Astrocyte of the spinal cord (primary cell): ENCODE results near the gene CRYZL1.

Source experiments
- DNase-seq: peaks from one replicate; pipeline ENCODE4 v3.0.0; 2011; ENCODE audit warnings: low read depth, low spot score
- H3K4me3 ChIP-seq: 2 replicates; pipeline ENCODE4 v1.5.1; 2011; ENCODE audit warnings: low read depth, mild to moderate bottlenecking, low read length, moderate library complexity
- in situ Hi-C: cut with HindIII; loops from 2 replicates; pipeline ENCODE4 v1.10.0; 2017; ENCODE audit warnings: low sequenced_read_pairs
- TF ChIP-seq, protein P1 (sequence below): IDR thresholded peaks from 2 replicates; pipeline ENCODE4 v1.5.1; 2012; ENCODE audit warnings: low read depth, mild to moderate bottlenecking, low read length, inconsistent platforms

CRYZL1 gene

GRCh38 chr21:33552093-33552998 lies 89.2 kb downstream of the CRYZL1 start:
- in situ Hi-C loops, result no loop called here
- no peak for DNase-seq
- no peak overlapping the region for H3K4me3 ChIP-seq
- TF ChIP-seq, protein P1, sequence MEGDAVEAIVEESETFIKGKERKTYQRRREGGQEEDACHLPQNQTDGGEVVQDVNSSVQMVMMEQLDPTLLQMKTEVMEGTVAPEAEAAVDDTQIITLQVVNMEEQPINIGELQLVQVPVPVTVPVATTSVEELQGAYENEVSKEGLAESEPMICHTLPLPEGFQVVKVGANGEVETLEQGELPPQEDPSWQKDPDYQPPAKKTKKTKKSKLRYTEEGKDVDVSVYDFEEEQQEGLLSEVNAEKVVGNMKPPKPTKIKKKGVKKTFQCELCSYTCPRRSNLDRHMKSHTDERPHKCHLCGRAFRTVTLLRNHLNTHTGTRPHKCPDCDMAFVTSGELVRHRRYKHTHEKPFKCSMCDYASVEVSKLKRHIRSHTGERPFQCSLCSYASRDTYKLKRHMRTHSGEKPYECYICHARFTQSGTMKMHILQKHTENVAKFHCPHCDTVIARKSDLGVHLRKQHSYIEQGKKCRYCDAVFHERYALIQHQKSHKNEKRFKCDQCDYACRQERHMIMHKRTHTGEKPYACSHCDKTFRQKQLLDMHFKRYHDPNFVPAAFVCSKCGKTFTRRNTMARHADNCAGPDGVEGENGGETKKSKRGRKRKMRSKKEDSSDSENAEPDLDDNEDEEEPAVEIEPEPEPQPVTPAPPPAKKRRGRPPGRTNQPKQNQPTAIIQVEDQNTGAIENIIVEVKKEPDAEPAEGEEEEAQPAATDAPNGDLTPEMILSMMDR, result no peak

GRCh38 chr21:33551664-33552063 lies 89.9 kb downstream of the CRYZL1 start:
- no peak overlapping the region for H3K4me3 ChIP-seq
- TF ChIP-seq, protein P1, result no peak
- no peak for DNase-seq
- in situ Hi-C loops, result no loop called here

- no peak for DNase-seq
- no peak overlapping the region for H3K4me3 ChIP-seq
- in situ Hi-C loops, result no loop called here
- TF ChIP-seq, protein P1, result no peak
Observed at GRCh38 chr21:33550772-33551660, 90.5 kb downstream of the CRYZL1 start.

DNA sequence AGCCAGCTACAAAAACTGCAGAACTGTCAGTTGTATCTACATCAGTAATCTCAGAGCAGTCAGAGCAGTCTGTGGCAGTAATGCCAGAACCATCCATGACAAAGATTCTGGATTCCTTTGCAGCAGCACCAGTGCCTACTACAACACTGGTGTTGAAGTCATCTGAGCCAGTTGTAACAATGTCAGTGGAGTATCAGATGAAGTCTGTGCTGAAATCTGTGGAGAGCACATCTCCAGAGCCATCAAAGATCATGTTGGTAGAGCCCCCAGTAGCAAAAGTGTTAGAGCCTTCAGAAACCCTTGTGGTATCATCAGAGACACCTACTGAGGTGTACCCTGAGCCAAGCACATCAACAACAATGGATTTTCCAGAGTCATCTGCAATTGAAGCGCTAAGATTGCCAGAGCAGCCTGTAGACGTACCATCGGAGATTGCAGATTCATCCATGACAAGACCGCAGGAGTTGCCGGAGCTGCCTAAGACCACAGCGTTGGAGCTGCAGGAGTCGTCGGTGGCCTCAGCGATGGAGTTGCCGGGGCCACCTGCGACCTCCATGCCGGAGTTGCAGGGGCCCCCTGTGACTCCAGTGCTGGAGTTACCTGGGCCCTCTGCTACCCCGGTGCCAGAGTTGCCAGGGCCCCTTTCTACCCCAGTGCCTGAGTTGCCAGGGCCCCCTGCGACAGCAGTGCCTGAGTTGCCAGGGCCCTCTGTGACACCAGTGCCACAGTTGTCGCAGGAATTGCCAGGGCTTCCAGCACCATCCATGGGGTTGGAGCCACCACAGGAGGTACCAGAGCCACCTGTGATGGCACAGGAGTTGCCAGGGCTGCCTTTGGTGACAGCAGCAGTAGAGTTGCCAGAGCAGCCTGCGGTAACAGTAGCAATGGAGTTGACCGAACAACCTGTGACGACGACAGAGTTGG lies 91.4 kb downstream of the CRYZL1 start:
- no peak for DNase-seq
- H3K4me3 ChIP-seq, result no peak overlapping the region
- TF ChIP-seq, protein P1, result no peak
- in situ Hi-C loops, result no loop called here

- H3K4me3 ChIP-seq, result no peak overlapping the region
- TF ChIP-seq, protein P1, result no peak
- in situ Hi-C loops, result no loop called here
- no peak for DNase-seq
Observed at GRCh38 chr21:33546086-33546485, 95.5 kb downstream of the CRYZL1 start.
